ENCODE measurements around the gene KMT5B.

KMT5B gene

DNA sequence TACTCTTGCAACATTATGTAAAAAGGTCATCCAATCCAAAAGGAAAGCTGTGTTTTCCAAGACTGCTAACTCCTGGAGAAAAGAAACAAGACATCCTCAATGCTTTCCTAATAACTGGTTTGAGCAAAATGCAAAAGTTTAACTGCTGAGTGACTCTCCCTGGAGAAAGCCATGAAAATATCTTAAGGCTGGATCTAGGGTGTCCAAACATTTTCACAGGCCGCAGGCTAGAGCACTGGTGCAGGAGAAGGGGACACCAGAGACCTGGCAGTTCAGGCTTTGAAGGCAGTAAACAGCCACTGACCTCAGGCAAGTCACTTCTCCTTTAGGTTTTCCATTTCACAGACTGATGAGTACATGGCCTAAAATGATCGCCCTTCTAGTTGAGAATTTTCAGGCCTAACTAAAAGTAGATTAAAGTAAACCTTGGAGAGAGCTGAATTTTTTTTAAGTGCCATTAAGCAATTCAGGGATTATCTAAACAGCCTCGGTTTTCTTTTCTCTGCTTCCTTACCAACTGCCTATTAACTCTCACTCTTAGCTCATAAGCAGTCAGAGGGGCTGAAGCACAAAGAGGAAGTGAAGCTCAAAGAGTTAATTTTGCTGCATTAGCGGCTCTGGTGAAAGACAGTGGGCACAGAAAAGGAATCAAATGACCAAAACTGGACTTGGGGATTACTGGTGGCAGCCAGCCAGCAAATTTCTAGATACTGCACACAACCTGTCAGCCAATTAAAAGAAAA, 94.2 kb downstream of the KMT5B start:
- Histone ChIP-seq H3K4me1 (ENCODE audit: control insufficient read depth, insufficient read depth, low read length) (peaks cover 35% of the 10 kb centered on the region), H3K27ac (ENCODE audit: low read length) (peak overlapping the region; percentile 37), H3K9ac (ENCODE audit: low read length in 2 of 2) (peak overlapping the region; percentile 37 to 60), H3K9me3 (ENCODE audit: control insufficient read depth in 2 of 2, low read length in 2 of 2) (no peaks in the 10 kb centered on the region), H3K4me3 (ENCODE audit: low read length in 2 of 2) (peak overlapping the region; percentile 53 to 55), H3K27me3 (ENCODE audit: control insufficient read depth in 1 of 2, insufficient read depth in 2 of 2, low read length in 2 of 2) (no peaks in the 10 kb centered on the region), H3K36me3 (ENCODE audit: control insufficient read depth in 2 of 2, insufficient read depth in 2 of 2, low read length in 2 of 2) (no peaks in the 10 kb centered on the region)

DNA sequence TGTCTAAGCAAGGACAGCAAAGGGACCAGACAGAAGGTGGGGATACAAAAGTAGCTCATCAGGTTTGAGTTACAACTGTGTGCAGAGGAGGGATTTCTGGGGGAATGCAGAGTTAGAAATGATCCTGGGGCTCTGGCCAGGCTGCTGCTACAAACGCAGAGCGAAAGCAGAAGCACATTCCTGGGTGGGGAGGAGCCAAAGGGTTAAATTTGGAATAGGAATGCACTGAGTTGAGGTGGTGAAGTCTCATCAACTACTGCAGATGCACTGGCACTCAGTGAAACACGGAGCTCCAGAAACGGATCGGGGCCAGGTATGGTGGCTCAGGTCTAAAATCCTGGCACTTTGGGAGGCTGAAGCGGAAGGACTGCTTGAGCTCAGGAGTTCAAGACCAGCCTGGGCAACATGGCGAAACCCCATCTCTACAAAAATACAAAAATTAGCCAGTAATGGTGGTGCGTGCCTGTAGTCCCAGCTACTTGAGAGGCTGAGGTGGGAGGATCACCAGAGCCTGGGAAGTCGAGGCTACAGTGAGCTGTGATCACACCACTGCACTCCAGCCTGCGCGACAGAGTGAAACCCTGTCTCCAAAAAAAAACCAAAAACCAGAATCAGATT, 95.1 kb downstream of the KMT5B start:
- H3K36me3 ChIP-seq (ENCODE audit: control insufficient read depth in 2 of 2, insufficient read depth in 2 of 2, low read length in 2 of 2) = no peaks in the 10 kb centered on the region
- no peaks in the 10 kb centered on the region for H3K27me3 ChIP-seq (ENCODE audit: control insufficient read depth in 1 of 2, insufficient read depth in 2 of 2, low read length in 2 of 2)
- peak overlapping the region in 1 of 2 donors; percentile 55 for H3K4me3 ChIP-seq (ENCODE audit: low read length in 2 of 2)
- peak overlapping the region; percentile 55 to 60 for H3K9ac ChIP-seq (ENCODE audit: low read length in 2 of 2)
- H3K4me1 ChIP-seq (ENCODE audit: control insufficient read depth, insufficient read depth, low read length) = peaks cover 35% of the 10 kb centered on the region
- no peaks in the 10 kb centered on the region for H3K9me3 ChIP-seq (ENCODE audit: control insufficient read depth in 2 of 2, low read length in 2 of 2)
- peak overlapping the region; percentile 37 for H3K27ac ChIP-seq (ENCODE audit: low read length)

DNA sequence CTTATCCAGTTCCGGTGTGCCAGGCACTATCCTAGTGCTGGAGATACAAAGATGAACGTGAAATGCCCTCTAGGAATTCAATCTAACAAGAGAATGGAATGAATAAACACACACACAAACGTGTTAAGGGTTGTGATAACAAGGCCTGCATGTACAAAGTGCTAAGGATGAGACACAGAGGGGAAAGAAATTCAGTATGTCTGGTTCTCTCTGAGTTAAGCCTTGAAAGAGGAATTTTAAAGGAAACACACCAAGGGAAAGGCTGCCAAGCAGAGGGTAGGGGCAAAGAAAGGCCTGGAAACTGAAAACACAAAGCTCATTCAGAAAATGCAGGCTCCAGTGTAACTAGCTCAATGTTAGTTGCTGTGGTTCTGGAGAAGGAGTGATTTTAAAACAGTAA, 96.1 kb downstream of the KMT5B start:
- Histone ChIP-seq H3K9ac (ENCODE audit: low read length in 2 of 2) (peak overlapping the region in 1 of 2 donors; percentile 29), H3K4me1 (ENCODE audit: control insufficient read depth, insufficient read depth, low read length) (peaks cover 30% of the 10 kb centered on the region), H3K4me3 (ENCODE audit: low read length in 2 of 2) (no peak overlapping the region), H3K36me3 (ENCODE audit: control insufficient read depth in 2 of 2, insufficient read depth in 2 of 2, low read length in 2 of 2) (no peaks in the 10 kb centered on the region), H3K9me3 (ENCODE audit: control insufficient read depth in 2 of 2, low read length in 2 of 2) (no peaks in the 10 kb centered on the region), H3K27me3 (ENCODE audit: control insufficient read depth in 1 of 2, insufficient read depth in 2 of 2, low read length in 2 of 2) (no peaks in the 10 kb centered on the region), H3K27ac (ENCODE audit: low read length) (no peak overlapping the region)

DNA sequence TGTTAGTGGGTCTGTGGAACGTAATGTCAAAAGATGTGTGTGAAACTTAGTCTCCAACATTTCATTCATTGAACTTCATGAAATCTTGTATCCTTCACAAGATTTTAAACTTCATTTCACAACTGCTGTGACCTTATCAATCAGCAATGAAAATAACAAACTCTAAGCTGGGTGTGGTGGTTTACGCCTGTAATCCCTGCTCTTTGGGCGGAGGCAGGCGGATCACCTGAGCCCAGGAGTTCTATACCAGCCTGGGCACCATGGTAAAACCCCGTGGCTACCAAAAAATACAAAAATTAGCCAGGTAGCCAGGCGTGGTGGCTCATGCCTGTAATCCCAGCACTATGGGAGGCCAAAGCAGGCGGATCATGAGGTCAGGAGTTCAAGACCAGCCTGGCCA, 97.0 kb downstream of the KMT5B start:
- Histone ChIP-seq H3K4me1 (ENCODE audit: control insufficient read depth, insufficient read depth, low read length) (peaks cover 25% of the 10 kb centered on the region), H3K27ac (ENCODE audit: low read length) (no peak overlapping the region), H3K9me3 (ENCODE audit: control insufficient read depth in 2 of 2, low read length in 2 of 2) (no peaks in the 10 kb centered on the region), H3K36me3 (ENCODE audit: control insufficient read depth in 2 of 2, insufficient read depth in 2 of 2, low read length in 2 of 2) (no peaks in the 10 kb centered on the region), H3K4me3 (ENCODE audit: low read length in 2 of 2) (no peak overlapping the region), H3K9ac (ENCODE audit: low read length in 2 of 2) (no peak overlapping the region), H3K27me3 (ENCODE audit: control insufficient read depth in 1 of 2, insufficient read depth in 2 of 2, low read length in 2 of 2) (no peaks in the 10 kb centered on the region)

DNA sequence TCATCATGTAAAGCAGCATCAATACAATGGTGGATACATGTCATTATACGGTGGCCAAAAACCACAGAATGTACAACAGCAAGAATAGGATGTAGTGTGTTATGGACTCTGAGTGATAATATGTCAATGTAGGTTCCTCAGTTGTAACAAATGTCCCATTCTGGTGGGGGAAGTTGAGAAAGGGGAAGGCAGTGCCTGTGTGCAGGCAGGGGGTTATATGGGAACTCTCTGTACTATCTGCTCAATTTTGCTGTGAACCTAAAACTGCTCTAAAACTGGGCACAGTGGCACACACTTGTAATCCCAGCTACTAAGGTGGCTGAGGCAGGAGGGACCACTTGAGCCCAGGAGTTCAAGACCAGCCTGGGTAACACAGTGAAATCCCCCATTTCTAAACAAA, 97.8 kb downstream of the KMT5B start:
- Histone ChIP-seq H3K36me3 (ENCODE audit: control insufficient read depth in 2 of 2, insufficient read depth in 2 of 2, low read length in 2 of 2) (no peaks in the 10 kb centered on the region), H3K27ac (ENCODE audit: low read length) (no peak overlapping the region), H3K4me1 (ENCODE audit: control insufficient read depth, insufficient read depth, low read length) (peaks cover 25% of the 10 kb centered on the region), H3K4me3 (ENCODE audit: low read length in 2 of 2) (no peak overlapping the region), H3K27me3 (ENCODE audit: control insufficient read depth in 1 of 2, insufficient read depth in 2 of 2, low read length in 2 of 2) (no peaks in the 10 kb centered on the region), H3K9me3 (ENCODE audit: control insufficient read depth in 2 of 2, low read length in 2 of 2) (no peaks in the 10 kb centered on the region), H3K9ac (ENCODE audit: low read length in 2 of 2) (no peak overlapping the region)

DNA sequence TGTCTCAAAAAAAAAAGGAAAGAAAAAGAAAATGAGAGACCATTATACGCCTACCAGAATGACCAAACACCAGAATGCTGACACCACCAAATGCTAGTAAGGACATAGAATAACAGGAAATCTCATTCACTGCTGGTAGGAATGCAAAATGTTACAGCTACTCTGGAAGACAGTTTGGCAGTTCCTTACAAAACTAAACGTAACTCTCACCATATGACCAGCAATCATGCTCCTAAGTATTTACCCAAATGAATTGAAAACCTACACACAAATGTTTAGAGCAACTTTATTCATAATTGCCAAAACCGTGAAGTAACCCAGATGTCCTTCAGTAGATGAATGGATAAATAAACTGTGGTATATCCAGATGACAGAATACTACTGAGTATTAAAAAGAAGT, 99.1 kb downstream of the KMT5B start:
- Histone ChIP-seq H3K27ac (ENCODE audit: low read length) (no peak overlapping the region), H3K27me3 (ENCODE audit: control insufficient read depth in 1 of 2, insufficient read depth in 2 of 2, low read length in 2 of 2) (no peaks in the 10 kb centered on the region), H3K9me3 (ENCODE audit: control insufficient read depth in 2 of 2, low read length in 2 of 2) (no peaks in the 10 kb centered on the region), H3K4me3 (ENCODE audit: low read length in 2 of 2) (no peak overlapping the region), H3K36me3 (ENCODE audit: control insufficient read depth in 2 of 2, insufficient read depth in 2 of 2, low read length in 2 of 2) (no peaks in the 10 kb centered on the region), H3K9ac (ENCODE audit: low read length in 2 of 2) (no peak overlapping the region), H3K4me1 (ENCODE audit: control insufficient read depth, insufficient read depth, low read length) (peaks cover 20% of the 10 kb centered on the region)

DNA sequence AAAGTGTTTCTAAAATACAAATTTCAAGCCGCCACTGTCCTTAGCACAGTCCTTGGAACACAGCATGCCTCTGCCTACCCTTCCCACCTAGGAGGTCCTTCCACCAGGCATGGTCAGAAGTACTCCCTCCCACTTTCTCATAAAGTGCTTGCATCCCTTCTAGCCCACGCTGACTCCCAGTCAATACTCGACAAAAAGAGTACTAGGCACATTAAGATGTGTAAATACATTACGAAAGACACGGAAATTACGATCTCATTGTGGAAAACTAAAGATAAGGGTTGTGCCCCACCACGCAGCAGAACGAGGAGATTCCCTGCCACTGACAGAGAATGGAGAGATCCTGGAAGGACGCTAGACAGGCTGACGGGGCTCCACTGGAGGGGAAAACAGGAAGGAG, 105.4 kb downstream of the KMT5B start:
- Histone ChIP-seq H3K36me3 (ENCODE audit: control insufficient read depth in 2 of 2, insufficient read depth in 2 of 2, low read length in 2 of 2) (no peaks in the 10 kb centered on the region), H3K4me3 (ENCODE audit: low read length in 2 of 2) (no peak overlapping the region), H3K4me1 (ENCODE audit: control insufficient read depth, insufficient read depth, low read length) (peaks cover 12% of the 10 kb centered on the region), H3K27ac (ENCODE audit: low read length) (no peak overlapping the region), H3K27me3 (ENCODE audit: control insufficient read depth in 1 of 2, insufficient read depth in 2 of 2, low read length in 2 of 2) (no peaks in the 10 kb centered on the region), H3K9me3 (ENCODE audit: control insufficient read depth in 2 of 2, low read length in 2 of 2) (no peaks in the 10 kb centered on the region), H3K9ac (ENCODE audit: low read length in 2 of 2) (no peak overlapping the region)

DNA sequence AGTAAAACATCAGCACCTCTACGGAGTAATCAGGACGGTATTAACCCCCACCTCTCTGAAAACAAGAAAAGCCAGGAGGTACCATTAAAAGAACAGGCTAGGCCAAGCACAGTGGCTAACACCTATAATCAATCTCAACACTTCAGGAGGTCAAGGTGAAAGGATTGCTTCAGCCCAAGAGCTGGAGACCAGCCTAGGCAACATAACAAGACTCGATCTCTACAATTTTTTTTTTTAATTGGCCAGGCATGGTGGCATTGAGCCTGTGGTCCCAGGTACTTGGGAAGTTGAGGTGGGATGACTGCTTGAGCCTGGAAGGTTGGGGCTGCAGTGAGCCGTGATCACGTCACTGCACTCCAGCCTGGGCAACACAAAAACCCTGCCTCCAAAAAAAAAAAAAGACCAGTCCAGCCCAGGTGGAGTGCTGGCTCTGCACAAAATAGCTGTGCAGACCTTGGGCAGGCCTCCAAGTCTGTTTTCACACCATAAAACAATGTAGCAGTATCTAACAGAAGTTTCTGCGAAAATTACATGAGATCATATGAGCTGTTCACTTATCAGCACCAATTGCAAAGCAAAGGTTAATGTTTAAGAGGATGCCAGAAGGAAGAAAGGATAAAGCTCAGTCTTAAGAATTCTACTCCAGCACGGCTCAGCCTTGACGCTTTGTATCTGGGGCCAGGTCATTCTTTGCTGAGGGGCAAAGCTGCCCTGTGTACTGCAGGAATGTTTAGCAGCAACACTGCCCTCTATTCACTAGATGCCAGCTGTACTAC, 106.7 kb downstream of the KMT5B start:
- Histone ChIP-seq H3K4me3 (ENCODE audit: low read length in 2 of 2) (no peak overlapping the region), H3K9me3 (ENCODE audit: control insufficient read depth in 2 of 2, low read length in 2 of 2) (no peaks in the 10 kb centered on the region), H3K4me1 (ENCODE audit: control insufficient read depth, insufficient read depth, low read length) (peaks cover 12% of the 10 kb centered on the region), H3K27me3 (ENCODE audit: control insufficient read depth in 1 of 2, insufficient read depth in 2 of 2, low read length in 2 of 2) (no peaks in the 10 kb centered on the region), H3K36me3 (ENCODE audit: control insufficient read depth in 2 of 2, insufficient read depth in 2 of 2, low read length in 2 of 2) (no peaks in the 10 kb centered on the region), H3K27ac (ENCODE audit: low read length) (no peak overlapping the region), H3K9ac (ENCODE audit: low read length in 2 of 2) (no peak overlapping the region)
